T-helper 2 cell treated with Interferon-gamma antibody and Interleukin-4, amounts not matched to agents 100 ng/mL and 5 ng/mL, for 36 hours (primary cell): ENCODE data around the gene DCLK2. TPM values are rescaled to one million over a fixed set of nuclear protein-coding genes. Genes with fewer than 3 reads are reported as not detected.

Source experiments
- intact Hi-C: fragments of 100-400 bp; cut with micrococcal nuclease; formaldehyde crosslinking; loops from one replicate; pipeline ENCODE4 v1.15.1; 2023
- total RNA-seq: library from RNA; stranded (reverse); gene quantifications from 2 replicates; pipeline ENCODE4 v1.2.3, GENCODE V29; 2022

Gene DCLK2
- total RNA-seq = 0.16 and 0.27 TPM in 2 replicates

DNA sequence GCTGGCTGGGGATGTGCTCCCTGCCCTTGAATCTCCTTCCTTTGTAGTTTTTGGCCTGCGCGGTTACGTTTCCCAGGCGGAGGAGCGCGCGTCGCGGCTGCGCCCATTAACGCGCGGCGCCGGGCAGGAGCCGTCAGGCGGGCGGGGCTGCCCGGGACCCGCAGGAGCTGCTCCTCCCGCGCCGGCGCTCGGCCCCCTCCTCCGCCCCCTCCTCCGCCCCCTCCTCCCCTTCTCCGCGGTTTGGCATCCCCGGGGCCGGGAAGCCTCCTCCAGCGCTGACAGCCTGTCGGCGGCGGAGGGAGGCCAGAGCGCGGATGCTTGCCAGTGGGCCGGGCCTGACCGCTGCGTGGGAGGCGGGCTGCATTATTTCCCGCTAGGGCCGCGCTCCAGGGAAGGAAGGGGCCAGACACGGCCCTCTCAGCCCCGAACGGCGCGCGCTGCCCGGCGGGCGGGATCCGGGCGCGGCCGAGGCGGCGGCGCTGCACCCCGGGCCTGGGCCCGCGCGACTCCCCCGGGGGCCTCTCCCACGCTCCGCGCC is at the start of gene DCLK2:
TSS of gene DCLK2 (plus strand) at position 405 of the 538 bp plus-strand sequence. CDS start 583 bp downstream, outside the sequence.
- intact Hi-C loops = no loop called here

GRCh38 chr4:150032541-150032940 is 45.7 kb upstream of the DCLK2 start:
- intact Hi-C loops = no loop called here

DNA sequence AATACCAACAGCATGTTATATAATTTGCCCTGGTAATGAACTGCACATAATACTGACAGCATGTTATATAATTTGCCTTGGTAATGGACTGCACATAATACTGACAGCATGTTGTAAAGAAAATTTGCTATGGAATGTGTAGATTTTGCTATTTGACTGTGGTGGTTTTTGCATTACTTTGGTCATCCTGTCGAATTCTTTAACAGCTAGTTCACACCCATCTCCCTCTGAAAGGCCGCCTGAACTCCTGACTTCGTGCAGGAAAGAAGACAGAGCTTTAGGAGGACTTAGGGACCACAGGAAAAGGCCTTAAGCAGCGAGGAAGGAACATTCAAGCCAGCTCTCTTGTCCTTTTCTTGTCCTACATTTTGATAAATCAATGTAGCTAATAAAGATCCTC is 45.2 kb upstream of the DCLK2 start:
- intact Hi-C loops = no loop called here

GRCh38 chr4:150033901-150034300 is 44.3 kb upstream of the DCLK2 start:
- intact Hi-C loops = no loop called here

DNA sequence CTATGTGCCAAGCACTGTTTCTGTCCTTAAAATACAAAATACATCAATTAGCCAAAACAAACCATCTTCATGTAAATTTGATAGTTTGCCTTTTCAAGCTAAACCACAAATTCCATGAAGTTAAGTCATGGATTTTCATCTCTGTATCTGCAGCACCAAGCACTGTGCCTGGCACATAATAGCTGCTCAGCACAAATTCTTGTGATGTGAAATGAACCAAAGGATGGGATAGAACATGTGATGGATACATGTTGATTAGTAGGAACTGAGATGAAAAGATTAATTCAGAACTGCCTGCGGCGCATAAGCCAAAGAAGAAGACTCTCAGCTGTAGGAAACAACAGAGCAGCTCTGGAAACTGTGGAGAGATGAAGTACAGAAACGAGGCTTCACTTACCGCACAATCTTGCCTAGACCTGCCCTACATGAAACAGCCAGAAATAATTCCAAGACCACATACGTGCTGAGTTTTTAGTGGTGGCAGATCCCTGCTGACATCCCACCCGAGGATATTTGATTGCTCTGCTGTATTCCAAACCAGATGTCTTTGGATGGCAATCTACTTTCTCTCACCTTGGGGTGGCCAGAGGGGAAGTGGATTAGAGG is 40.9 kb upstream of the DCLK2 start:
- intact Hi-C loops = no loop called here

GRCh38 chr4:150038335-150039076 is 39.7 kb upstream of the DCLK2 start:
- intact Hi-C loops = no loop called here

GRCh38 chr4:150039274-150040127 is 38.7 kb upstream of the DCLK2 start:
- intact Hi-C loops = no loop called here

DNA sequence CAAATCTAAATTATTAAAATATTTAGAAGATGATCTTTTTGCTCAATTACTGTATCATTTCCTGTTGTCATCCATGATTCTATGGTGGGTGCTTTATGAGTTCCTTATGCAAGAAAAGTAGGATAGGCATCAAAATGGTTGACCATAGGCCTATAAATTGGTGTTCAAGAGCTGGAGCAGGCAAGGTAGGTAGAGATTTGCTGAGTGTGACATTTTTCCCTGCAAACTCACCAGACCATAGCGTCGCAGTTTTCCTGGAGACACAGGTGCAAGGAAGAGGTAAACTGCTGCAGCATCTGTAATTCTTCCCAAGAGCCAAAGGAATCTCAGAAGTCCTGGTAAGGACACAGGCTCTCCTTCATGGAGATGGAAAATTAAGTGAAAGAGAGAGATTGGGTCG is 33.7 kb upstream of the DCLK2 start:
- intact Hi-C loops = no loop called here

DNA sequence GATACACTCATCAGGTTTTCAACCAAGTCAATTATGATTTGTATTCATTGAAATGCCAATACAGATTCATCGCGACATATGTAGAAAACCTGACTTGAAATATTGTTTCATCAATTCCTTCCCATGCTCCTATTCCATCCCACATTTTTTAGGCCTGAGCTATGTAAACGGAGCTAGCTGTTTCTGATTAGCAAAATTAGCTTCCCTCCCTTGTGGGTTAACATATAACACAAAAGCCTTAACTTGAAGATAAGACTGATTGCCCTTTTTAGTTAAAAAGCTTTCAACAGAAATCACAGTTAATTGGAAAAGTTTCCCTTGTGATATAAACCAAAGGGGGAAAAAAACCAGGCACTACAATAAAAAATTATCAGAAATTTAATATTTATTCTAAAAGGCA is 32.8 kb upstream of the DCLK2 start:
- intact Hi-C loops = no loop called here

DNA sequence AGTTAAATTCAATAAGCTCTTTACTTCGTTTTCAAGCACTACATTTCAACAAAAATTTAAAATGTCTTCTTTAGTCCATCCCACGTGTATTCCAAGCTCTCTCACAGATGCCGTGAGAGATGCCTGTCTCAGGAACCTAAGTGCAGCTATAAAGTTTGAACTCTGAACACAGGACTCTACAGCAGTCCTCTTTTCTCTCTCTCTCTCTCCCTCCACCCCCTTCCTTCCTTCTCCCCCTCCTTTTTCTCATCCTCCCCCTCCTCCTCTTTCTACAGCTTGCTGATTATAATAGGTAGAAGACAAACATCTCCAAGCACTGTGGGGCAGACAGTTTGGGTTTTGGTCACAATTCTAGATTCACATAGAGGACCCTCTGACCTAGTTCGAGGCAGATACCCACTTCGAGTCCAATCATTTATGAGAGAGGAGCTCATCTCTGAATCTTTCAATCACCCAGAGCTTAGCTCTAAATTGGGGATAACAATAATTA is 31.5 kb upstream of the DCLK2 start:
- intact Hi-C loops = no loop called here

GRCh38 chr4:150047546-150047945 is 30.7 kb upstream of the DCLK2 start:
- intact Hi-C loops = no loop called here

DNA sequence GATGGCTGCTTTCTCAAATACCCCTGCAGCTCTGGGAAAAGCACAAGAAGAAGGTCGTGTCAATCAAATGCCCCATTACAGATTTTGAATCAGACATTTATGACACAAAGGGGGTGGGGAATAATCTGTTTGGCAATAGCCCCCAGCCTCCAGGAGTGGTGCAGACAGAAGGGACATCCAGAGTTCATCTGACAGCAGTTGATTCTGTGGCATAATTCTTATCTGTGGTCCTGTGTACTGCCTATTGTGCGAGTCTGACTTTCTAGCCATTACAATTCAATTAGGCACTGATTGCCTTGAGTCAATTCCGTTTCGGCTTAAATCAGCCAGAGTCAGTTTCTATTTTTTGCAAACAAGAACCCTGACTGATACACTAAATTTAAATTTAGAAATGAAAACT is 28.6 kb upstream of the DCLK2 start:
- intact Hi-C loops = no loop called here

DNA sequence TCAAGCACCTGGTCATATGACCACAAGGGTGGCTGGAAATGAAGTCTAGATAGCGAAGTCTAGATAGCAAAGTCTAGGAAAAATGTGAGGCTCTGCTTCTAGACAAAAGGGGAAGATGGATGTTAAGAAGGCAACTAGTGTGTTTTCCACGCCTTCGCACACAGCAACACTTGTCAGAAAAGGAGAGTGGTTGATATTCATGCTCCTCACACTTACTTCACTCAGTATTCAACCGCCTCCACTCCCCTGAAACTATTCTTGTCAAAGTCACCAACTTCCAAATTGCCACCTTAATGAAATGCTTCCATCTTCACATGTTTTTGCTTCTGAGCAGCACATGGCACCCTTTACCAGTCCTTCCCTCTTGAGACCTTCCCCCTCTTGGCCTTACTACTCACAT is 27.7 kb upstream of the DCLK2 start:
- intact Hi-C loops = no loop called here

DNA sequence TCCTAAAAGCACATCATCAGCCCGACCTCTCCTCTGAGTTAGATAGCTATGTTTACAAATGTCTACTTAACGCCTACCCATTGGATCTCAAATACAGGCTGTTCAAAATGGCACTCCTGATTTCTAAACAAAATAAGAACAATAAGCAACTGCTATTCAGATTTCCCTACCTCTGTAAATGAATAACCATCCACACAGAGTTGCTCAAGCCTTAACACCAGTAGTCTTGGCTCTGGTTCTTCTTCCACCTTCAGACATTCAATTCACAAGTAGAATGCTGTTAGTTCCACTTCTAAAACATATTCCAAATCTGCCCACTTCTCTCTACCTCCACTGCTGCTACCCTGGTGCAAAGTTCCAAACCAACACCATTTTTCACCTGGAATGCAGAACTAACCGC is 27.1 kb upstream of the DCLK2 start:
- intact Hi-C loops = no loop called here

- intact Hi-C loops = no loop called here
Observed at GRCh38 chr4:150055467-150055866, 22.8 kb upstream of the DCLK2 start.

- intact Hi-C loops = no loop called here
Observed at GRCh38 chr4:150056569-150056968, 21.7 kb upstream of the DCLK2 start.

GRCh38 chr4:150061086-150061776 is 17.0 kb upstream of the DCLK2 start:
- intact Hi-C loops = no loop called here

GRCh38 chr4:150063128-150063527 is 15.1 kb upstream of the DCLK2 start:
- intact Hi-C loops = no loop called here

DNA sequence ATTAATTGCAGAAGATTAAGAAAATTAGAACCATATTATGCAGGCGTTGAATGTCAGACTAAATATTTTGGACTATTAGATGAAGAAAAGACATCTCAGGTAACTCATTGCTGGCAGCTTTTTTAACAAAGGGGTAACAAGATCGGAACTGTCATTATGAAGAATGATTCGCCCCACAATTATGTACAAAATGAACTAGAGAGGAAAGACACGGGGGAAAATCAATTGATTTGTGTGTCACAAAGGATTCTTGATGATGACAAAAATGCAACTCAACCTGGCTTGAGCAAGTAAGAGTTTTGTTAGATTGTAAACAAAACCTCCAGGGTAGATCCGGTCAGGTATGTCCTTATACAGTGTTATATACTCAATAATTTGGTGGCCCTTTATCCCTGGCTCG is 12.5 kb upstream of the DCLK2 start:
- intact Hi-C loops = no loop called here

DNA sequence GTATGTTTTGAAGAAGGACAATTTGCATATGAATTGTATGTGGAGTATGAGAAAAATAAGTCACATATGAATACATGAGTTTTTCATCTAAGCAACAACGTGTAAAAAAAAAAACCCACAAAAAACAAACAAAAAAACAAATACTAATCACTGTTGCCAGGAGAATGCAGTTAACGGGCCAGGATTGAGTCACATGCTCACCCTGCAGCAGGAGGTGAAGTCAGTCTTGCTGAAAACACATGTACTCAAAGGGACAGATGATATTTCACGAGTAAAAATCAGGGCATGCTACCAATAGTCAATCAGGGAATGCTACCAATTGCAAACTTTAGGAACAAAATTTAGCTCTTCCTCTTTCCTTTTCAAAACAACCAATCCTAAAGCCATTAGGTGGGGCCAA is 10.4 kb upstream of the DCLK2 start:
- intact Hi-C loops = no loop called here

DNA sequence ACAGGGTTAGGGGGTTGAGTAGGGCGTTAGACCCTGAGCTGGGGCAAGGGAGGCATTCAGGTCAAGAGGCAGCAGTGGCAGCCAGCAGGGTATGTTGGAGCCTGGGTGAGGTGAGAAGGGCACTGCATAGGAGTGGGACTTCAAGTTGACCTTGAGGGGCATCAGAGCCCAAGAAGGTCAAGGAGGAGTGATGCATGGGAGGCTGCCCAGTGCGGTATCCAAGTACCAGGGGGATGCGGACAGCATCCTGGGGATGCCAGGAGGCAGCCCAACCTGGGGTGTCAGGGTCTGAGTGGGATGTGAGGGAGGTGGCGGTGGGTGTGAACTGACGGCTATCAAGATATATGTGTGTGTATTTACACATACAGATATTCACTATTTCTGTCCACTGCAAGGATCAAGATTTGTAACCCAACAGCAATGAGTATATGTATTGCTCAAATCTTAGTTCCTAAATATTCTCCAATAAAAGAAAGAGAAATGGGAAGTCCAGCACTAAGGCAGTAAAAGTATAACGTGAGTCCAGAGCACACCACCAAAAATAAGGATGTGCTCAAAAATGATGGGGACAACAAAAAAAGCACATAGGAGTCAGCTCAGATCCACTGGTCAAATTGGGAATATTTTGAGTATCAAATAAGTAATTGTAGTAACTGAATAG is 9.8 kb upstream of the DCLK2 start:
- intact Hi-C loops = no loop called here
